IMR-90 (cell line): Measurements from ENCODE around the gene GALNT13. TPM values are rescaled to one million over a fixed set of nuclear protein-coding genes. Genes with fewer than 3 reads are reported as not detected.

Experiments used
- ATAC-seq: fragments of 200-7000 bp; cut with Tn5 transposase; 2 replicates; pipeline ENCODE4 v1.9.1; 2020; ENCODE audit warnings: low read depth, mild to moderate bottlenecking, moderate library complexity
- BruUV-seq: library from RNA; stranded (reverse); fragments of 400-500 nt; replicated peaks from 2 replicates; lab custom pipeline; 2021; lab: Mats Ljungman, UMichigan
- CTCF ChIA-PET: fragments of 300-600 bp; formaldehyde crosslinking; extraction: SDS; loops from one replicate; lab custom pipeline; 2021; ENCODE audit warnings: antibody characterized with exemption; lab: Yijun Ruan, JAX
- POLR2A ChIA-PET: fragments of 300-600 bp; sonication (Branson Sonifier 250); formaldehyde crosslinking; loops from one replicate; lab custom pipeline; 2022; ENCODE audit warnings: antibody characterized with exemption; ENCODE audit not compliant: unreplicated experiment; lab: Charles Lee
- DNase-seq: peaks from one replicate; pipeline ENCODE4 v3.0.0; 2013
- H2AFZ ChIP-seq: replicated peaks from 2 replicates; pipeline ENCODE3; 2013; ENCODE audit warnings: low read length, mild to moderate bottlenecking; ENCODE audit not compliant: poor library complexity
- H2AK5ac ChIP-seq: 2 replicates; pipeline ENCODE4 v1.6.1; 2013; ENCODE audit warnings: low read depth, low read length, inconsistent platforms
- H2AK9ac ChIP-seq: replicated peaks from 2 replicates; pipeline ENCODE3; 2013; ENCODE audit warnings: mild to moderate bottlenecking, low read depth, low read length, moderate library complexity; ENCODE audit not compliant: poor library complexity
- H2BK120ac ChIP-seq: 2 replicates; pipeline ENCODE4 v1.6.1; 2013; ENCODE audit warnings: low read depth, low read length, inconsistent platforms
- H2BK15ac ChIP-seq: 3 replicates; pipeline ENCODE4 v1.6.1; 2013; ENCODE audit warnings: low read depth, low read length, inconsistent platforms
- H2BK20ac ChIP-seq: 2 replicates; pipeline ENCODE4 v1.6.1; 2013; ENCODE audit warnings: low read depth, mild to moderate bottlenecking, inconsistent platforms, low read length, moderate library complexity
- H2BK5ac ChIP-seq: 2 replicates; pipeline ENCODE4 v1.6.1; 2013; ENCODE audit warnings: mild to moderate bottlenecking, low read depth, low read length, inconsistent platforms; ENCODE audit not compliant: poor library complexity, severe bottlenecking
- H3K14ac ChIP-seq: replicated peaks from 2 replicates; pipeline ENCODE4 v1.6.1; 2013; ENCODE audit warnings: low read depth, low read length, inconsistent platforms
- H3K18ac ChIP-seq: 2 replicates; pipeline ENCODE4 v1.6.1; 2013; ENCODE audit warnings: low read depth, low read length, control low read depth
- H3K23ac ChIP-seq: 2 replicates; pipeline ENCODE4 v1.6.1; 2013; ENCODE audit warnings: low read depth, low read length, inconsistent platforms
- H3K27ac ChIP-seq: 2 replicates; pipeline ENCODE4 v1.5.1; 2013; ENCODE audit warnings: mild to moderate bottlenecking, control low read depth, low read length; ENCODE audit not compliant: insufficient read depth
- H3K27me3 ChIP-seq: 2 replicates; pipeline ENCODE4 v1.6.1; 2013; ENCODE audit warnings: low read length; ENCODE audit not compliant: control insufficient read depth, insufficient read depth
- H3K36me3 ChIP-seq: 2 replicates; pipeline ENCODE4 v1.6.1; 2013; ENCODE audit warnings: low read length, mixed read lengths; ENCODE audit not compliant: control insufficient read depth, insufficient read depth
- H3K4ac ChIP-seq: 2 replicates; pipeline ENCODE4 v1.6.1; 2013; ENCODE audit warnings: low read depth, low read length, inconsistent platforms
- H3K4me1 ChIP-seq: 2 replicates; pipeline ENCODE4 v1.6.1; 2013; ENCODE audit warnings: low read length, mixed read lengths; ENCODE audit not compliant: control insufficient read depth, insufficient read depth
- H3K4me2 ChIP-seq: 2 replicates; pipeline ENCODE4 v1.6.1; 2013; ENCODE audit warnings: low read depth, mild to moderate bottlenecking, control low read depth, low read length, moderate library complexity
- H3K4me3 ChIP-seq: 2 replicates; pipeline ENCODE4 v1.5.1; 2013; ENCODE audit warnings: low read depth, mild to moderate bottlenecking, control low read depth, low read length, moderate library complexity; ENCODE audit not compliant: insufficient read depth
- H3K56ac ChIP-seq: 2 replicates; pipeline ENCODE4 v1.6.1; 2013; ENCODE audit warnings: low read length, inconsistent platforms; ENCODE audit not compliant: insufficient read depth; ENCODE audit errors: extremely low read depth
- H3K79me1 ChIP-seq, 2 experiments: 2 replicates each; pipeline ENCODE4 v1.6.1; 2013; ENCODE audit warnings: low read length in 2 of 2, inconsistent platforms in 1 of 2, low read depth in 1 of 2
- H3K9ac ChIP-seq: 2 replicates; pipeline ENCODE4 v1.6.1; 2013; ENCODE audit warnings: low read depth, low read length, control low read depth
- H3K9me1 ChIP-seq: 2 replicates; pipeline ENCODE4 v1.6.1; 2013; ENCODE audit warnings: low read length, inconsistent platforms; ENCODE audit not compliant: insufficient read depth
- H3K9me3 ChIP-seq: 2 replicates; pipeline ENCODE4 v1.6.1; 2013; ENCODE audit warnings: low read length; ENCODE audit not compliant: control insufficient read depth, insufficient read depth
- H4K20me1 ChIP-seq: 2 replicates; pipeline ENCODE4 v1.6.1; 2013; ENCODE audit warnings: low read length, inconsistent platforms; ENCODE audit not compliant: insufficient read depth
- H4K5ac ChIP-seq: 2 replicates; pipeline ENCODE4 v1.6.1; 2013; ENCODE audit warnings: mild to moderate bottlenecking, low read depth, low read length, control low read depth
- H4K8ac ChIP-seq, 2 experiments: 2 replicates each; pipeline ENCODE4 v1.6.1; 2013; ENCODE audit warnings: low read depth in 2 of 2, low read length in 2 of 2, control low read depth in 1 of 2, inconsistent platforms in 1 of 2
- H4K91ac ChIP-seq: 2 replicates; pipeline ENCODE4 v1.6.1; 2013; ENCODE audit warnings: low read depth, low read length, inconsistent platforms; ENCODE audit not compliant: insufficient read depth
- BHLHE40 ChIP-seq: fragments of 150-350 bp; IDR thresholded peaks from 2 replicates; pipeline ENCODE4 v1.6.1; 2016; ENCODE audit warnings: mild to moderate bottlenecking, low read depth, low read length
- CEBPB ChIP-seq: IDR thresholded peaks from 2 replicates; pipeline ENCODE4 v1.6.1; 2012; ENCODE audit warnings: low read depth, low read length, improper control_type of control experiment
- CHD1 ChIP-seq: IDR thresholded peaks from 2 replicates; pipeline ENCODE4 v1.6.1; 2012; ENCODE audit warnings: low read depth, low read length, improper control_type of control experiment
- CTCF ChIP-seq: conservative IDR thresholded peaks from 2 replicates; pipeline ENCODE4 v1.5.1; 2012; ENCODE audit warnings: mild to moderate bottlenecking, low read depth, low read length, improper control_type of control experiment
- ELK1 ChIP-seq: fragments of 150-350 bp; IDR thresholded peaks from 2 replicates; pipeline ENCODE4 v1.6.1; 2016; ENCODE audit warnings: low read depth, mild to moderate bottlenecking, low read length, moderate library complexity, borderline replicate concordance
- FOS ChIP-seq: fragments of 150-350 bp; IDR thresholded peaks from 2 replicates; pipeline ENCODE4 v1.6.1; 2016; ENCODE audit warnings: low read depth, low read length
- MAFK ChIP-seq: IDR thresholded peaks from 2 replicates; pipeline ENCODE4 v1.6.1; 2012; ENCODE audit warnings: low read depth, low read length, improper control_type of control experiment
- MAZ ChIP-seq: IDR thresholded peaks from 2 replicates; pipeline ENCODE4 v1.6.1; 2012; ENCODE audit warnings: low read depth, mild to moderate bottlenecking, low read length, improper control_type of control experiment, moderate library complexity, borderline replicate concordance
- MXI1 ChIP-seq: IDR thresholded peaks from 2 replicates; pipeline ENCODE4 v1.6.1; 2012; ENCODE audit warnings: low read depth, mild to moderate bottlenecking, low read length, moderate library complexity, borderline replicate concordance
- NFE2L2 ChIP-seq: fragments of 150-350 bp; IDR thresholded peaks from 2 replicates; pipeline ENCODE4 v1.6.1; 2016; ENCODE audit warnings: low read depth, mild to moderate bottlenecking, low read length
- POLR2A ChIP-seq: IDR thresholded peaks from 2 replicates; pipeline ENCODE4 v1.6.1; 2012; ENCODE audit warnings: mild to moderate bottlenecking, low read depth, low read length
- RAD21 ChIP-seq: IDR thresholded peaks from 2 replicates; pipeline ENCODE4 v1.6.1; 2012; ENCODE audit warnings: low read length, improper control_type of control experiment
- RCOR1 ChIP-seq: IDR thresholded peaks from 2 replicates; pipeline ENCODE4 v1.6.1; 2012; ENCODE audit warnings: mild to moderate bottlenecking, low read length, improper control_type of control experiment; ENCODE audit not compliant: insufficient replicate concordance
- RFX5 ChIP-seq: IDR thresholded peaks from 2 replicates; pipeline ENCODE4 v1.8.0; 2012; ENCODE audit warnings: low read depth, mild to moderate bottlenecking, low read length, moderate library complexity
- SMC3 ChIP-seq: fragments of 150-350 bp; IDR thresholded peaks from 2 replicates; pipeline ENCODE4 v1.6.1; 2016; ENCODE audit warnings: low read depth, mild to moderate bottlenecking, antibody characterized with exemption, low read length, moderate library complexity
- USF2 ChIP-seq: fragments of 150-350 bp; IDR thresholded peaks from 2 replicates; pipeline ENCODE4 v1.6.1; 2017; ENCODE audit warnings: mild to moderate bottlenecking, antibody characterized with exemption, low read length, low read depth
- WGBS, 2 experiments: methylation state at CpG; one replicate each; pipeline versions ENCODE4 v1.1.5 to v1.1.7; 2013; ENCODE audit warnings: missing lambda C conversion rate in 2 of 2; ENCODE audit not compliant: insufficient read length in 1 of 2; ENCODE audit errors: extremely low coverage in 2 of 2; 5-methylcytosine and 5-hydroxymethylcytosine counted together
- dilution Hi-C: fragments of 300-500 bp; cut with HindIII; formaldehyde crosslinking; loops from one replicate; pipeline ENCODE4 v1.14.3; 2018; ENCODE audit warnings: low sequenced_read_pairs; ENCODE audit not compliant: unreplicated experiment
- in situ Hi-C: fragments of 300-500 bp; cut with MboI; formaldehyde crosslinking; loops from 3 replicates; pipeline ENCODE4 v1.14.3; 2019; ENCODE audit warnings: low sequenced_read_pairs, inconsistent platforms, mixed read lengths
- intact Hi-C: fragments of 100-400 bp; cut with micrococcal nuclease; formaldehyde crosslinking; loops from 2 replicates; pipeline ENCODE4 v1.10.0; 2022
- polyA plus RNA-seq, 3 experiments: library from polyadenylated mRNA; depleted of rRNA; stranded (reverse); fragments of >200 nt; gene quantifications; 2 replicates each; pipeline ENCODE4 v1.2.3, GENCODE V29; 2012; ENCODE audit warnings: low replicate concordance in 1 of 3
- total RNA-seq: library from RNA; depleted of rRNA; stranded (reverse); fragments of >200 nt; gene quantifications from 2 replicates; pipeline ENCODE4 v1.2.3, GENCODE V29; 2012

GALNT13 gene
- total and polyA plus RNA-seq, 2 of the 4 experiments (the other 2 are of a cell fraction), result 0.03 TPM; not detected in 1

GRCh38 chr2:154439156-154439555 lies 567.4 kb downstream of the GALNT13 start:
- no peak overlapping the region for H3K23ac ChIP-seq
- H3K9me1 ChIP-seq, result no peaks in the 10 kb centered on the region
- intact Hi-C loops (no loop called here), dilution Hi-C loops (no loop called here), in situ Hi-C loops (no loop called here)
- no peak for DNase-seq
- no TSS peak for BruUV-seq
- H2BK120ac ChIP-seq, result no peak overlapping the region
- no peak for ATAC-seq
- H3K4me1 ChIP-seq, result no peaks in the 10 kb centered on the region
- H3K27me3 ChIP-seq, result no peaks in the 10 kb centered on the region
- no peak overlapping the region for H3K18ac ChIP-seq
- no peak overlapping the region for H4K91ac ChIP-seq
- no peaks in the 10 kb centered on the region for H3K79me1 ChIP-seq
- no peak for TF ChIP-seq USF2
- no peak for TF ChIP-seq BHLHE40
- TF ChIP-seq MAFK, result no peak
- no peak for TF ChIP-seq RAD21
- no peak for TF ChIP-seq NFE2L2
- no peak for TF ChIP-seq MAZ
- no peak for TF ChIP-seq SMC3
- TF ChIP-seq CEBPB, result no peak
- TF ChIP-seq RFX5, result no peak
- no peak for TF ChIP-seq ELK1
- TF ChIP-seq RCOR1, result no peak
- no peak for TF ChIP-seq CTCF
- TF ChIP-seq MXI1, result no peak
- no peak for TF ChIP-seq CHD1
- no peak for TF ChIP-seq FOS
- TF ChIP-seq POLR2A, result no peak
- H2AK9ac ChIP-seq, result no peak overlapping the region
- no peak overlapping the region for H3K4ac ChIP-seq
- H4K5ac ChIP-seq, result no peak overlapping the region
- ChIA-PET CTCF (no interaction called here), POLR2A (no interaction called here)
- no peak overlapping the region for H3K9ac ChIP-seq
- H2BK15ac ChIP-seq, result no peak overlapping the region
- H3K36me3 ChIP-seq, result no peaks in the 10 kb centered on the region
- H2AK5ac ChIP-seq, result no peak overlapping the region
- WGBS, 2 experiments, result no CpG with 5 or more reads among the region's 2 CpGs
- H2AFZ ChIP-seq, result no peak overlapping the region
- H4K20me1 ChIP-seq, result no peaks in the 10 kb centered on the region
- H4K8ac ChIP-seq, result no peak overlapping the region
- no peak overlapping the region for H3K4me3 ChIP-seq
- no peak overlapping the region for H3K4me2 ChIP-seq
- H3K56ac ChIP-seq, result no peak overlapping the region
- no peak overlapping the region for H2BK5ac ChIP-seq
- no peak overlapping the region for H3K14ac ChIP-seq
- H2BK20ac ChIP-seq, result no peak overlapping the region
- H3K9me3 ChIP-seq, result peaks cover 6% of the 10 kb centered on the region; the same call in 1 of the 2 replicates
- H3K27ac ChIP-seq, result no peak overlapping the region
